DMS153 treated with DMSO at 0.1 percent for 48 hours (cell line): ENCODE results near the gene MAG.
"Not testable (repeated sequence)": the region's sequence is repeated elsewhere in the genome, so short reads cannot be mapped to it uniquely, and the experiment has no call there.

ENCODE experiments used
- DNase-seq: peaks from one replicate; lab custom pipeline; 2025; ENCODE audit not compliant: unreplicated experiment; lab: John Stamatoyannopoulos, UW

The MAG gene

DNA sequence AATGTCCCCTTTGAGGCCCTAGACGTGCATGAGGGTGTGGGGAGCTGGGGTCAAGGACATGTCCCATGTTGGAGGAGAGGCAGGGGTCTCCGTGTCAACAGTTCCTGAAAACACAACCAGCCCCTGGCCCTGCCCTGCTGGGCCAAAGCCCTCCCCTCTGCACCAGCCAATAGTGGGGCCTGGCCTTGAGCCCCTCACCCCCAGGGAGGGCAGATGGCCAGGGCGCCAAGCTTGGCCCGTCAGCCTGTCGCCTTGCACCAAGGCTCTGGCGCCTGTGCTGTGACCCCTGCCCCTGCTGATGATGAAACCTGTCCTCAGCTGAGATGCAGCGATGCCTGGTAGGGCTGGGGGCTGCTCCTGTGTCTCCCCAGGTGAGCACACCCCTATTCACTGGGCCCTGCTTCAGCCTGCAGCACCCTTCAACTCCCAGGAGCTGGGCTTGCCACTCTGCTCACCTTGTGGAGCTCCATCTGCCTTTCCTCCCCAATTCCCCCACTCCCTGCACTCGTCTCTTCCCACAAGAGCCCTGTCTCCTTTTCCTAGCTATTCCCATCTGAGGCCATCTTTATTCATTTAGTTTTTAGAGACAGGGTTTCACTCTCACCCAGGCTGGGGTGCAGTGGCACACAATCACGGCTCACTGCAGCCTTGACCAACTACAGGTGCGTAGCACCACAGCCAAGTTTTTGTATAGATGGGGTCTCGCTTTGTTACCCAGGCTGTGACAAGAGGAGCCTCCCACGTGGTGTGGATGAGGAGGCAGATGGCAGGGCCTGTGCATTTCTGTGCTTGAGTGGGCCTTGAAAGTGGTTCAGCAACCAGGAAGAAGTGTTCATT is 11.8 kb upstream of the MAG start:
- DNase-seq, result no peak

DNA sequence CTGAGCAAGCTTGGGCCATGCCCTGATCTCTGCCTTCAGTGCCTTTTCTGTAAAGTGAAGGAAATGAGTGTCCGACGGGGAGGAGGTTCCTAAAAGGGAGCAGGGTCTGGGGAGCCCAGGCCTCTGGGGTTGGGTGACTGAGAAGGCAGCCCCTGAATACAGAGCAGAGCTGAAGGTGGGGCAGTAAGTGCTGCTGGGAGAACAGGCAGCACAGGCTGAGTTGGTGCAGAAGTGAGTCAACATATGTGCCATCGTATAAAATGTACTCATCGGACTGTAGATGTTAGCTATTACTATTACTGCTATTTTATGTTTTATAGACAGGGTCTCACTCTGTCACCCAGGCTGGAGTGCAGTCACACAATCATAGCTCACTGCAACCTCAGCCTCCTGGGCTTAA is 10.7 kb upstream of the MAG start:
- no peak for DNase-seq

DNA sequence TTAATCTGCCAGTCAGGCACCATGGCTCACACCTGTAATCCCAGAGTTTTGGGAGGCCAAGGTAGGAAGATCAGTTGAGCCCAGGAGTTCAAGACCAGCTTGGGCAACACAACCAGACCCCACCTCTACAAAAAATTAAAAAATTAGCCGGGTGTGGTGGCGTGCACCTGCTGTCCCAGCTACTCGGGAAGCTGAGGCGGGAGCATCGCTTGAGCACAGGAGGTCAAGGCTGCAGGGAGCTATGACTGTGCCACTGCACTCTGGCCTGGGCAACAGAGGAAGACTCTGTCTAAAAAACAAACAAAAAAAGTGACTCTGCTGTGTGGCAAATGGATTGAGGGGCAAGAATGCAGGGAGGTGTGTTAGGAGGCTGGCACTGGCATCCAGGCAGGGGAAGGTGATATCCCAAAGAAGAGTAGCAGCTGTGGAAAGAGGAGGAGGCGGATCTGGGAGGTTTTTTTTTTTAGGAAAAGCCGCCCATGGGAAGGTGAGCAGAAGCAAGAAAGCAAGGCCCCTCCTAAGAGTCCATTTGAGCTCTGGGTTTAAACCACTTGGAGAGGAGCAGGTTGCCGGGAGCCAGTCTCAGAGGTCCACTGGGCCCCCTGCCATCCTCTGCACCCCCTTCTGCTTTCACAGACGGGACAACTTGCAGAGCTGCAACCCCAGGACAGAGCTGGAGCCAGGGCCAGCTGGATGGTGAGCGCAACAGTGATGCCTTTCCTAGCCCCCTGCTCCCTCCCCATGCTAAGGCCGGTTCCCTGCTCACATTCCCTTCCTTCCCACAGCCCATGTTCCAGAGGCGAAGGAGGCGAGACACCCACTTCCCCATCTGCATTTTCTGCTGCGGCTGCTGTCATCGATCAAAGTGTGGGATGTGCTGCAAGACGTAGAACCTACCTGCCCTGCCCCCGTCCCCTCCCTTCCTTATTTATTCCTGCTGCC is 7.5 kb upstream of the MAG start:
- no peak for DNase-seq

DNA sequence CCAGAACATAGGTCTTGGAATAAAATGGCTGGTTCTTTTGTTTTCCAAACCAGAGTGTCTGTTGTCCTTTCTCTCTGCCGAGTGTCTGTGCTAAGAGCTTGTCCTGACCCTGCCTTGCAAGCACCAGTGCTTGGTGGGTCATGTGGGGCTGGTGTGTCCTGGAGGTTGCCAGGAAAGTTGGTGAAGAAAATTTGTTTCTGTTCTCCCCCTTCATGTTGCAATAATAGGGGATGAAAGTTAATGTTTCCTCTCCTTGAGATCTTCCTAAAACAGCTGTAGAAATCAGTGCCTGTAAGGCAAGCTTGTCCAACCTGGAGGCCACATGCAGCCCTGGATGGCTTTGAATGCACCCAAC is 6.9 kb upstream of the MAG start:
- no peak for DNase-seq

DNA sequence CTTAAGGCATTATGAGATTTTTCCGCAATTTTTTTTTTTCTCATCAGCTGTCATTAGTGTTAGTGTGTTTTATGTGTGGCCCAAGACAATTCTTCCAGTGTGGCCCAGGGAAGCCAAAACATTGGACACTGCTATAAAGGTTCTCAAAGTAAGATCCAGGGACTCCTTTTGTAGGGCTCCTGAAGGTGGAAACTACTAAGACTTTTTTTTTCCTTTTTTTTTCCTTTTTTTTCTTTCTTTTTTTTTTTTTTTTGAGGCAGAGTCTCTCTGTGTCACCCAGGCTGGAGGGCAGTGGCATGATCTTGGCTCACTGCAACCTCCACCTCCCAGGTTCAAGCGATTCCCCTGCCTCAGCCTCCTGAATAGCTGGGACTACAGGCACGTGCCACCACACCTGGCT is 6.5 kb upstream of the MAG start:
- not testable (repeated sequence) for DNase-seq

DNA sequence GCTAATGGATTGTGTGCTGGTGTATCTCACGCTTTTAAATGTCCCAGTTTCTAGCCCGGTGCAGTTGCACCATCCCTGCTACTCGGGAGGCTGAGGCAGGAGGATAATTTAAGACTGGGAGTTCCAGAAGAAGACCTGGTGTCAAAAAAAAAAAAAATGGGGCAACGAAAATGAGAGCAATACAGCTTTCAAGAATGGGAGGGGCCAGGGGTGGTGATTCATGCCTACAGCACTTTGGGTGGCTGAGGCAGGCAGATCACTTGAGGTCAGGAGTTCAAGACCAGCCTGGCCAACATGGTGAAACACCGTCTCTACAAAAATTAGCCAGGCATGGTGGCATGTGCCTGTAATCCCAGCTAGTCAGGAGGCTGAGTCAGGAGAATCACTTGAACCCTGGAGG is 5.9 kb upstream of the MAG start:
- DNase-seq, result not testable (repeated sequence)

DNA sequence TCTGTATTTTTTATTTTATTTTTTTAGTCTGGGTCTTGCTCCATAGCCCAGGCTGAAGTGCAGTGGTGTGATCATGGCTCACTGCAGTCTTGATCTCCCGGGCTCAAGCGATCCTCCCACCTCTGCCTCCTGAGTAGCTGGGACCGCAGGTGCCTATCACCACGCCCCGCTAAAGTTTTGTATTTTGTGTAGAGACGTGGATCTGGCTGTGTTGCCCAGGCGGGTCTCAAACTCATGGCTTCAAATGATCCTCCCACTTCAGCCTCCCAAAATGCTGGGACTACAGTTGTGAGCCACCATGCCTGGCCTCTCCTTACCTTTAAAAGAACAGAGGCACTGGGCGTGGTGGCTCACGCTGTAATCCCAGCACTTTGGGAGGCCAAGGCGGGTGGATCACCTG is 4.2 kb upstream of the MAG start:
- DNase-seq, result no peak

DNA sequence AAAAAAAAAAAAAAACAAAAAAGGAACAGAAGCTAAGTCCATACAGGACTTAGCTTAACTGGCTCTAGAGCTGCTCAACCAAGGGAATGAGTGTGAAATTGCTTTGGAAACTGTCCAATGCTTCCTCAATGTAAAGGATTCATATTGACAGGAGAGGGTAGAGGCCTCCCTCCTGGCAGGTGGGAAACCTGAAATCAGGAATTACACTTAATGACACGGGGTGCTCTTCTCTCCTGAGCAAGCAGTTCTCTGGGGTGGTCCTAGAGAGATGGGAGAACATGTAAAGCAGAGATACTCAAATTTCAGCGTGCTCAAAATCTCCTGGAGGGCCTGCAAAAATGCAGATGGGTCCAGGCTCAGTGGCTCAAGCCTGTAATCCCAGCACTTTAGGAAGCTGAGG is 3.6 kb upstream of the MAG start:
- DNase-seq, result no peak

DNA sequence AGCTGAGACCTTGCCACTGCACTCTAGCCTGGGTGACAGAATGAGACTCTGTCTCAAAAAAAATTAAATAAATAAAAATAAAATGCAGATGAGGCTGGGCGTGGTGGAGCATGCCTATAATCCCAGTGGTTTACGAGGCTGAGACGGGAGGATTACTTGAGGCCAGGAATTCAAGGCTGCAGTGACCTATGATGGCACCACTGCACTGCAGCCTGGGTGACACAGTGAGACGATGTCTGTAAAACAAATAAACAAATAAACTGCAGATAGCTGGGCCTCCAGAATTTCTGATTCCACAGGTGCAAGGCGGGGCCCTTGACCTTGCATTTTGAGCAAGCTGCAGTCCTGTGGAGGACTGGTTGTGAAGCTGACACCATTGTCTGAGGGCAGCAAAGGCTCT is 3.1 kb upstream of the MAG start:
- DNase-seq, result no peak

DNA sequence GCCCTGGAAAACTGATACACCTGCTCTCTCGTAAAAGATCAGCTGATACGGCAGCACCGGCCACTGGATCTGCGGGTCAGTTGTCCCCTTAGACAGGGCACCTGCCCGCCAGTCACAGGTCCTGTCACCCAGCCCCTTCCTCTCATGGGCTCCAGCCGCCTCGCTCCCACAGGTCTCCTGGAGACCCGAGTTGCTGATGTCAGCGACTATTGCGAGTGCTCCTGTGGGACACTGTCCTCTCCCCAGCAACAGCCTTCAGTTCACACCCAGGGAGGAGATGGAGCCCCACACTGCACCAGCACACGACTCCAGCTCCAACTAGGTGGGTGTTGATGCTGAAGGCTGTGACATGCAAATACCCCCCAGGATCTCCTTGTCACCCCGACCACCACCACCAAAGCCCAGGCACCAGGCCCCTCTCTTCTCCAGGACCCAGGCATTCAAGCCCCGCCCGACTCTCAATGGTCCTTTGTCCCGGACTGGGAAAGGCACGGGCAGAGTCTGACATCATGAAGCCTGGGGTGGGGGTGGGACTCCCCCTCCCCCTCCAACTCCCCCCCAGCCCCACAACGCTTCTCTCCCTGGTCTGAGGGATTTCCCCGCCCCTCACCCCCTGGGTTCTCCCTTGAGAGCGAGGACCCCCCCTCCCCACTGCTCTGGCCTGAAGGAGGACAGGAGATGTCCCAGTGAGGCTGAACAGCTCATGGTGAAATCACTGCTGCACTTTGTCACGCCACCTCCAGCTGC is 1.4 kb upstream of the MAG start:
- no peak for DNase-seq

DNA sequence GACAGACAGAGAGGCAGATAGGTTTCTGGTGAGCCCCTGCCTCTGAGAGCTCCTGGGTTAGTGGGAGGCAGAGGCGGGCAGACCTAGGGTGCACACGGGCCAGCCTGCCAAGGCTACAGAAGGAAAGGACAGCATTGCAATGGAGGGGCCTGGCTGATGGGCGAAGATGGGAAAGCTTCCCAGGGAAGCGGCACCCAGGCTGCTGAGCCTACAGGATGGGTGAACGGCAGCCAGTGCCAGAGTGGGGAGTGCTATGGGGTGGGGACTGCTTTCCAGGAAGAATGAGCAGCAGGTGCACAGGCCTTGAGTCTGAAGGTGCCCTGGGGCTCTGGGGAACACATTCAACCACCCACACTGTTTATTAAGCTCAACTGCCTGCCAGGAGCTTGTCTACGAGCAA is 702 bp upstream of the MAG start:
- no peak for DNase-seq

DNA sequence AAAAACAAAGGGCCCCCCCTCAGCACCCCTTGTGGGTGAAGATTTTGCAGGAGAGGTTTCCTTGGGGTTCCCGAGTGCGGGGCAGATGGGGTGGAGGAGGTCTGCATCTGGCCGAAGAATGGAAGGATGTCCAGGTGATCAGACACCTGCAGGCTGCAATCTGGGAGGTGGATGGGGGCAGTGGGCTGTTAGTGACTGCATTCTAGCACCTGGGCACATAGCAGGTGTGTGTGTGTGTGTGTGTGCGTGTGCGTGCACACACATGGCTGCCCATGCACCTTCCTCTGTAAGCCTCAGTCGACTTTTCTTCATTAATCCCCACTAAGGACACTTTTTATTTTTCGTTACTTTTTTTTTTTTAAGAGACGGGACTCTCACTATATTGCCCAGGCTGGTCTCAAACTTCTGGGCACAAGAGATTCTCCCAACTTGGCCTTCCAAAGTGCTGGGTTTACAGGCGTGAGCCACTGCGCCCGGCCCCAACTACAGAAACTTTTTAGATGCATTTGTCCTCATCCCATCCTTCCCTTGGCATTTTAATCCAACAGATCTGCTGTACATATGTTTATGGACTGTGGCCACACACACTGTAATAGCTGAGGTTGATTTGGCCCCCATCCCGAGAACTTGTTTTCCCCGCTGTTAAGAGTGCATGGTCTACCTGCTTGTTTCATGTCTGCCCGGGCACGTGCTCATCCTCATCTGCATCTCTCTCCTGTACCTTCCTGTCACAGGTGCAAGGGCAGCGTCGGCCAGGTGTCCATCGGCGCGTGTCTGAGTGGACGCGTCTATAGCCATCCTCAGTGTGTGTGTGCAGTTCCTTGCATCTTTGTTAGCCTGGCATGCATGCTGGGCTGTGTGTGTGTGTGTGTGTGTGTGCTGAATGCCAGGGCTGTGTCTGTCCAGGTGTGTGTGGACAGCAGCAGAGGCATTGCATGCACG is 731 bp downstream of the MAG start:
- DNase-seq, result no peak

DNA sequence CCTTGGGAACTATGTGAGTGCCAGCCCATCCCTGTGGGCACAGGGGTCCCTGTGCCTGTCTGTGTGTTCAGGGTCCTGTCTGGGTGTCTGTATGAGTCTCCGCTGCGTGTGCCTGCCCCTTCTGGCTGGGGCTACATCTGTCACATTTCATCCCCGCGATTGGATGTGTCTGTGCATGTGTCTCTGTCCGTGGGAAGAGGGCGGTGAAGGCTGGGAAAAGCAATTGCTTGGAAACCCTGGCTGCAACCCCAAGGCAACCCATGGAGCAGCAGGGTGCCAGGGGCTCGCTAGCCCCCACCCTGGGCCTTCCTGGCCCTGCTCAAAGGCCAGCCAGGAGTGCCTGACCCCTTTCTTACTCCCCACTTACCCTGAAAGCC is 1.4 kb downstream of the MAG start:
- DNase-seq, result no peak

DNA sequence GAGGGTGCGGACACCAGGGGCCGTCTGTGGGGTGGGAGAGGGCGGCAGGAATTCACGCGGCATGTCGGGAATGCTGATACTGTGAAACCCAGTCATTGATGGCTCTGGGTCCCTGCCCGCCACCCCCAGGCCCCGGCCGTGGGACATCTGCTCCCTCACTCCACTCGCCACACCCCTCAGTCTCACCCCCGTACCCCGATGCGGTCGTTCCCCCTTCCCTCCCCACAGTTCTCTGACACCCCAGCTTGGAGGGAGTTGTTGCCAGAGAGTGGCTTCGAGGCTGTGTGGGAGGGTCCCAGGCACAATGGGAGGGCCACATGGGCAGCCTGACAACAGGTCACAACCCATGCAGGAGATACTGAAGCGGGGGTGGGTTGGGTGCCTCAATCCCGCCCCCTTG is 1.8 kb downstream of the MAG start:
- no peak for DNase-seq

DNA sequence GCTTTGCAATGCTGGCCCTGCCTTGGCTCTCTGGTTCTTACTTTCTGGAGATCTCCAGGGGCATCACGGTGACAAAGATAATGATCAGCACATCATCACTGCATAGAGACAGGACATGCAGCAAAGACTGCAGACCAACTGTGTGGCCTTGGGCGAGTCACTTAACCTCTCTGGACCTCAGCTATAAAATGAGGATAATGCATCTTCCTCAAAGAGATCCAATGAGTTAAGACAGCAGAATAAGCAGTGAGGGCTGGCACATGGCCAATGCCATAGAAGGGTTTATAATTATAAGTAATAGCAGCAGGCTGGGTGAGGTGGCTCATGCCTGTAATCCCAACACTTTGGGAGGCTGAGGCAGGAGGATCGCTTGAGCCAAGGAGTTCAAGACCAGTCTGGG is 2.4 kb downstream of the MAG start:
- no peak for DNase-seq

DNA sequence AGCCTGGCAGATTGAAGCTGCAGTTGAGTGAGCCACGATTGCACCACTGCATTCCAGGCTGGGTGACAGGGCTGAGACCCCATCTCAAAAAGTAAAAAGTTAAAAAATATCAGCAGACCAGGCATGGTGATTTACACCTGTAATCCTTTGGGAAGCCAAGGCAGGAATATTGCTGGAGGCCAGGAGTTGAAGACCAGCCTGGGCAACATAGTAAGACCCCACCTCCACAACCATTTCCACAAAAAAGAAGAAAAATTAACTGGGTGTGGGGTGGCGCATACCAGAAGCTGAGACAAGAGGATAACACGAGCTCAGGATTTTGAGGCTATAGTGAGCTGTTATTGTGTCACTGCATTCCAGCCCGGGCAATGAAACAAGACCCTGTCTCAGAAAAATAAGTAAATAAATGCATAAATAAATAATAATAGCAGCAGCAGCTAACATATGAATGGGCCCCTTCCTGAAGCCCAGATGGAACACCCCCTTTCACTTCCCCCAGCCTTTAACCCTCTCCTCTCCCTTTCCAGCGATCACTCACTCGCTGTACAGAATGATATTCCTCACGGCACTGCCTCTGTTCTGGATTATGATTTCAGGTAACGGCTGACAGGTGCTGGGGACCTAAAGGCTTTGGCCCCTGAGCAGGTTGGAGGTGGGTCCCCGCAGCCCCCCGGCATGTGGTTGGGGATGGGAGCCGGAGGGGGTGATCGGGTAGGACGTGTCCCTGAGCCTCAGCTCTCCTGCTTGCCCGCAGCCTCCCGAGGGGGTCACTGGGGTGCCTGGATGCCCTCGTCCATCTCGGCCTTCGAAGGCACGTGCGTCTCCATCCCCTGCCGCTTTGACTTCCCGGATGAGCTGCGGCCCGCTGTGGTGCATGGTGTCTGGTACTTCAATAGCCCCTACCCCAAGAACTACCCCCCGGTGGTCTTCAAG is 3.2 kb downstream of the MAG start:
- no peak for DNase-seq

DNA sequence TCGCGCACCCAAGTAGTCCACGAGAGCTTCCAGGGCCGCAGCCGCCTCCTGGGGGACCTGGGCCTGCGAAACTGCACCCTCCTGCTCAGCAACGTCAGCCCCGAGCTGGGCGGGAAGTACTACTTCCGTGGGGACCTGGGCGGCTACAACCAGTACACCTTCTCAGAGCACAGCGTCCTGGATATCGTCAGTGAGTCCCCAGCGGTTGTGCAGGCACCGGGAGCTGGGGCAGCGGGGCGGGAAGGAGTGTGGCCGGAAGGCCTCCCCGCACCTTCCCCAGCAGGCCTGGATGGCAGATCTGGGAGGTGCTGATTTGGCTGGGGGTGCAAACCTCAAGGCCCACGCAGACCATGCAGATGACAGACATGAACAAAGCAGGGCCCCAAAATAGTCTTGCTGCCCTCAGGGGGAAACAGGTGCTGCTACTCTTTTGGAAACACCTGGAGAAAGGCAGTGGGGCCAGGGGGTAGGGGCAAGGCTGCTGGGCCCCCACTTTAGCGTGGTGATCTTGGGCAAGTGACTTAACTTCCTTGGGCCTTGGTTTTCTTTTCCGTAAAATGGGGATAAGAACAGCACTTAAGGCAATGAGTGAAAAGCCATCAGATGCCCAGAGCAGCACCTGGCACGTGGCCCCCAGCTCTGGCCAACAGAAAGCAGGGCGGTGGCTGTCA is 4.0 kb downstream of the MAG start:
- DNase-seq, result no peak

DNA sequence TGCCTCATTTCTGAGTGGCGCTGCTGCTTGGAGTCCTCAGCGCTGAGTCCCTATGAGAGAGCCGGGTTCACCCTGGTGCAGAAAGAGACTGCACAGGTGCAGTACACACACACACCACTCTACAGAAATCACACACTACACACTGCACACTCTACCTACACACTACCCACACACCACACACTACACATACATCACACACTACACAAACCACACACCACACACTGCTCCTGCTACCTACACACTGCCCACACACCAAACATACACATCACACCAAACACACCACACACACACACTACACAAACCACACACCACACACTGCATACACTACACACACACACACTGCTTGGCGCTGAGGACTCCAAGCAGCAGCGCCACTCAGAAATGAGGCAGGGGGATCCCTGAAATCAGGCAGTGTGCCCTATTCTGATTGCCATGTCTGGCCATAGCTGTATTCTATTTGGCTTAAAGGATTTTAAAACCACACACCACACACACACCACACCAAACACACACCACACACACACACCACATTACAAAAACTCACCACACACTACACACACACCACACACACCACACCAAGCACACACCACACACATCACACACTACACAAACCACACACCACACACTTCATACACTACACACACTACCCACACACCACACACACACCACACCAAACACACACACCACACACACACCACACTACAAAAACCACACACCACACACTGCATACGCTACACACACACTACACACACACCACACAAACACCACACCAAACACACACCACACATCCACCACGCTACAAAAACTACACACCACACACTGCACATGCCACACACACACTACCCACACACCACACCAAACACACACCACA is 4.9 kb downstream of the MAG start:
- no peak for DNase-seq
